Measurements from ENCODE around the gene TRPM7.
"Not testable (repeated sequence)": the region's sequence is repeated elsewhere in the genome, so short reads cannot be mapped to it uniquely, and the experiment has no call there.

The TRPM7 gene

GRCh38 chr15:50686469-50687301 lies at the start of gene TRPM7:
Gene TRPM7 (minus strand): TSS chr15:50686797. CDS start chr15:50686533, 264 bp downstream.
- DNase-seq: peak; percentile 74

GRCh38 chr15:50735156-50735555 lies 48.6 kb upstream of the TRPM7 start:
- no peak for DNase-seq

- no peak for DNase-seq
Measured at GRCh38 chr15:50726315-50726714, 39.7 kb upstream of the TRPM7 start.

GRCh38 chr15:50718700-50719125 lies 32.1 kb upstream of the TRPM7 start:
- no peak for DNase-seq

- DNase-seq: no peak
Measured at GRCh38 chr15:50712018-50712417, 25.4 kb upstream of the TRPM7 start.

- no peak for DNase-seq
Measured at GRCh38 chr15:50710585-50710984, 24.0 kb upstream of the TRPM7 start.

- no peak for DNase-seq
Measured at GRCh38 chr15:50707878-50708427, 21.4 kb upstream of the TRPM7 start.

- no peak for DNase-seq
Measured at GRCh38 chr15:50702762-50703334, 16.3 kb upstream of the TRPM7 start.

- no peak for DNase-seq
Measured at GRCh38 chr15:50698101-50698500, 11.5 kb upstream of the TRPM7 start.

GRCh38 chr15:50697109-50697797 lies 10.7 kb upstream of the TRPM7 start:
- no peak for DNase-seq

GRCh38 chr15:50694634-50695165 lies 8.1 kb upstream of the TRPM7 start:
- not testable (repeated sequence) for DNase-seq

GRCh38 chr15:50687302-50687902 lies 805 bp upstream of the TRPM7 start:
- no peak for DNase-seq

GRCh38 chr15:50685976-50686468 lies 575 bp downstream of the TRPM7 start:
- peak; percentile 68 for DNase-seq

- peak; percentile 44 for DNase-seq
Measured at GRCh38 chr15:50685191-50685975, 1.2 kb downstream of the TRPM7 start.

GRCh38 chr15:50681467-50681866 lies 5.1 kb downstream of the TRPM7 start:
- no peak for DNase-seq

- no peak for DNase-seq
Measured at GRCh38 chr15:50676799-50677483, 9.7 kb downstream of the TRPM7 start.

- DNase-seq: no peak
Measured at GRCh38 chr15:50675535-50676144, 11.0 kb downstream of the TRPM7 start.

GRCh38 chr15:50670115-50670514 lies 16.5 kb downstream of the TRPM7 start:
- DNase-seq: no peak

- no peak for DNase-seq
Measured at GRCh38 chr15:50669611-50670010, 17.0 kb downstream of the TRPM7 start.

GRCh38 chr15:50665938-50666337 lies 20.7 kb downstream of the TRPM7 start:
- DNase-seq: no peak

- DNase-seq: no peak
Measured at GRCh38 chr15:50655555-50655954, 31.0 kb downstream of the TRPM7 start.

Measured in NCI-H526 treated with DMSO at 0.1 percent for 48 hours (cell line).